ENCODE measurements around the gene ADSS1.

Gene ADSS1

DNA sequence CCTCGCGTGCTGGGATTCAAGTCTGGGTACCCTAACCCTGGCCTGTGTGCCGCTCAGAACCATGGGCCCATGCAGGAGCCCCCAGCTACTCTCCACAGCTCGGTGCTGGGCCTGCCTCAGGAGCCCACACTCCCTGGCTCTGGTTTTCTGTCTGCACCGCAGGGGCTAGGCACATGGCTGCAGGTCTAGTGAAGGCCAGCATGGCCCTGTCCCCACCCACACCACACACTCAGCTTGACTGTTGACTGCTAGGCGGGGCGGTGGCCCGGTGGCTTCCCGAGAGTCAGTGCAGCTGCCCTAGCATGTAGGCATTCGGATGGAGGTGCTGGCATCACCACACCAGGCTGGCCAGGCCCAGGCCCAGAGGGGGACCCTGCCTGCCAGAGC is 26.7 kb upstream of the ADSS1 start:
- DNase-seq: no peak
- H3K27me3 Mint-ChIP-seq (ENCODE audit: low read depth, poor library complexity): peaks cover 12% of the 10 kb centered on the region

DNA sequence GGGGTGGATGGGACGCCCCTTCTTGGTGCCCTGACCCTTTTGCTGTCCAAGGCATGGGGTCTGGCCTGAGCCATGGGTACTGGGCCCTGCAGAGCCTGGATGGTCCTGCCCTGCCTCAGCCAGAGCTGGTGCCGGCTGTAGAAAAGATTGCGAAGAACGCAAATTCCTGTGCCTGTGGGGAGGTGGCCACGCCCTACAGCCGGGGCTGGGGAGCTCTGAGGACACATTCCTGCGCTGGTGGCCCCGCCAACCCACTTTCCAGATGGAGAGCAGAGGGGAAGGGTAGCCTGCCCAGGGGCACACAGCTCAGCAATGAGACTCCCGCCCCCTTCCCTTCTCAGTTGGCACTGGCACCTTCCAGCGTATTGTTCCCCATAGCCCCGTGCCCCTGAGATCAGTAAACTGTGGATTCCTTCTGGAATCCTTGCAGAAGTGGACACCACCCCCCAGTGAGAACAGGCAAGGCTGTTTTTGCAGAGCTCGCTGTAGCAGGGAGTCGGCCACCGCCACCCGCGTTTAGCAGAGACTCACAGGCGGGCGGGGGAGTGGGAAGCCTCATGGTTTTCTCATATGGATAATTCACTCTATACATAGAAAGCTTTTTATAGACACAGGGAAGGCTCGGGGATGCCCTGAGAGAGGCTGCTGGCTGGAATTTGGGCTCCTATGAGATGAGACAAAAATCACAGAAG is 26.0 kb upstream of the ADSS1 start:
- TF ChIP-seq CTCF (IDR thresholded peaks at IDR 0.05): no peak
- no peak for DNase-seq
- H3K27ac Mint-ChIP-seq: no peak overlapping the region
- H3K4me1 Mint-ChIP-seq: peaks cover 32% of the 10 kb centered on the region
- no peaks in the 10 kb centered on the region for H3K9me3 Mint-ChIP-seq
- H3K36me3 Mint-ChIP-seq (ENCODE audit: low read depth): no peaks in the 10 kb centered on the region
- H3K27me3 Mint-ChIP-seq (ENCODE audit: low read depth, poor library complexity): peaks cover 12% of the 10 kb centered on the region
- H3K4me3 Mint-ChIP-seq: no peak overlapping the region

More for the DNA sequence above, 26.7 kb upstream of the ADSS1 start:
- H3K27ac Mint-ChIP-seq: no peak overlapping the region
- peaks cover 32% of the 10 kb centered on the region for H3K4me1 Mint-ChIP-seq
- TF ChIP-seq CTCF (IDR thresholded peaks at IDR 0.05): no peak
- H3K9me3 Mint-ChIP-seq: no peaks in the 10 kb centered on the region
- no peaks in the 10 kb centered on the region for H3K36me3 Mint-ChIP-seq (ENCODE audit: low read depth)
- no peak overlapping the region for H3K4me3 Mint-ChIP-seq

GRCh38 chr14:104698688-104699425 is 25.2 kb upstream of the ADSS1 start:
- Mint-ChIP-seq H3K27me3 (ENCODE audit: low read depth, poor library complexity) (peaks cover 12% of the 10 kb centered on the region), H3K27ac (no peak overlapping the region), H3K36me3 (ENCODE audit: low read depth) (peaks cover 7% of the 10 kb centered on the region), H3K4me1 (peaks cover 32% of the 10 kb centered on the region), H3K4me3 (no peak overlapping the region), H3K9me3 (peaks cover under 1% of the 10 kb centered on the region)
- TF ChIP-seq CTCF (IDR thresholded peaks at IDR 0.05): no peak
- no peak for DNase-seq

GRCh38 chr14:104699426-104699748 is 24.6 kb upstream of the ADSS1 start:
- peaks cover 5% of the 10 kb centered on the region for H3K9me3 Mint-ChIP-seq
- H3K4me1 Mint-ChIP-seq: peaks cover 29% of the 10 kb centered on the region
- DNase-seq: no peak
- no peak overlapping the region for H3K27ac Mint-ChIP-seq
- TF ChIP-seq CTCF (IDR thresholded peaks at IDR 0.05): no peak
- peaks cover 12% of the 10 kb centered on the region for H3K27me3 Mint-ChIP-seq (ENCODE audit: low read depth, poor library complexity)
- H3K36me3 Mint-ChIP-seq (ENCODE audit: low read depth): peaks cover 12% of the 10 kb centered on the region
- no peak overlapping the region for H3K4me3 Mint-ChIP-seq

DNA sequence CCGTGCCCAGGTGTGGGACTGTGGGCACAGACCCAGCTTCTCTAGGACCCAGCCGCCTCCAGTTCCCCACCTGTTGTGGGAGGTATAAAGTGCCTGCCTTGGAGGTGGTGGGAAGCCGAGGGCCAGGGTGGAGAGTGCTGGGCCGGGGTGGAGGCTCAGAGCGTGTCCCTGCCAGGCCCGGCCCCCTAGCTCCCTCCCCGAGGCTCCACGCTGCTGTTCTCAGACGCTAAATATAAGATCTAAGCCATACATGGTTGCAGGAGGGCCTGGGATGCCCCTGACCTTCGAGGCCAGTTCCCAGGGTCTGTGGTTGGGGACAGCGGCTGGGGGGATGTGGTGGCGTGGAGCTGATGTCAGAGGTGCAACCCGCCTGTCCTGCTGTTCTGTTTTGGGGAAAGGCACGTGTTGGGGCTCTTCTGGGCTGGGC is 23.8 kb upstream of the ADSS1 start:
- TF ChIP-seq CTCF (IDR thresholded peaks at IDR 0.05): no peak
- Mint-ChIP-seq H3K27ac (no peak overlapping the region), H3K27me3 (ENCODE audit: low read depth, poor library complexity) (peaks cover 12% of the 10 kb centered on the region), H3K4me3 (no peak overlapping the region), H3K9me3 (peaks cover 7% of the 10 kb centered on the region), H3K36me3 (ENCODE audit: low read depth) (peaks cover 21% of the 10 kb centered on the region), H3K4me1 (peaks cover 20% of the 10 kb centered on the region)
- no peak for DNase-seq

All from nephron progenitor cell (in vitro differentiated cells).